SK-N-SH (cell line): ENCODE results near the gene TRIM14.

ENCODE experiments used
- GABPA ChIP-seq: IDR thresholded peaks from 2 replicates; pipeline ENCODE4 v1.4.0; 2012; ENCODE audit warnings: low read depth, mild to moderate bottlenecking
- GATA2 ChIP-seq: sonication (generic); formaldehyde crosslinking; IDR thresholded peaks from 2 replicates; pipeline ENCODE4 v1.5.0; 2020; ENCODE audit warnings: mild to moderate bottlenecking, missing genetic modification reagents
- MAX ChIP-seq: IDR thresholded peaks from 2 replicates; pipeline ENCODE4 v1.4.0; 2012; ENCODE audit warnings: low read depth
- RXRA ChIP-seq: IDR thresholded peaks from 2 replicates; pipeline ENCODE4 v1.4.0; 2012; ENCODE audit warnings: low read depth, mild to moderate bottlenecking, borderline replicate concordance
- SMC3 ChIP-seq: IDR thresholded peaks from 2 replicates; pipeline ENCODE4 v1.6.1; 2012; ENCODE audit warnings: low read depth, low read length, improper control_type of control experiment
- TCF12 ChIP-seq: IDR thresholded peaks from 2 replicates; pipeline ENCODE4 v1.4.0; 2012
- YY1 ChIP-seq: IDR thresholded peaks from 2 replicates; pipeline ENCODE4 v1.4.0; 2012; ENCODE audit warnings: low read depth, mild to moderate bottlenecking
- TF ChIP-seq, protein P1 (sequence below): fragments of 200-600 bp; sonication (generic); IDR thresholded peaks from 2 replicates; pipeline ENCODE4 v1.6.1; 2017; ENCODE audit warnings: antibody characterized with exemption, mild to moderate bottlenecking, moderate library complexity

DNA sequence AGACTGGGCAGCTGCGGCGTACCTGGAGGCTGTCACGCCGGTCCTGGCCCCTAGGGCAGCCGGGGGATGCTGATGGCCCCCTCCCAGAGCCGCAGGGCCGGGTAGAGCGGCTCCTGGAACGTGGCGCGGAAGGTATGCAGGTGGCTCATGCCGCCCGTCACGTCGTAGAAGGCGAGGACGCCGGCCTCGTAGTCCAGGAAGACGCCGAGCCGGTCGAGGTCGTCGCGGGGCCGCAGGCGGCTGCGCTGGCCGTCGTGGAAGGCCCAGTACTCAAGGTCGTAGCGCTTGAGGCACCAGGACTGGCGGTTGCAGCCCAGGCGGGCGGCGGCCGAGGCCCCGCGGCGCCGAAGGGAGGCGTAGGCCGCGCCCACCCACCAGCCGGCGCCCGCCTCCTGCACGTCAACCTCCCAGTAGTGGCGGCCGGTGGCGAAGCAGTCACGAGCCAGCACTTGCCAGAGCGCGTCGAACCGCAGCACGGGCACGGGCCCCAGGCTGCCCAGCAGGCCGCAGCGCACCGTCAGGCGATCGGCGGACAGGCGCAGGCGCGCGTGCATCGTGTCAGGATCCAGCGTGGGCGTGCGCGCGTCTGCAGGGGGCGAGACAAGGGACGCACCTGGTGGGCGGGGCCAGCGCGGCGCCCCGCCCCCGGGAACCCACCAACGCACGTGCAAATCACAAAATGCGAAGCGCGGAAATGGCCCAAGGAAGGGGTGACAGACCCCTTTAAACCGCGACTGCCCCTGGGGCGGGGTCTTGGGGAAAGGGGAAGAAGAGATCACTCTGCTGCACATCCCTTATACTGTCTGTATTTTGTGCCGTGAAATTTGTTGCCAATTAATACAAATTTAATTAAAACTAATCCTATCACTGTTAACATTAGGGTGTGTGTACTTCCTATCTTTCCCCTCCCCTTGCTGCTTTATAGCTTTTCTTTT lies 31.3 kb downstream of the TRIM14 start:
- TF ChIP-seq, protein P1, sequence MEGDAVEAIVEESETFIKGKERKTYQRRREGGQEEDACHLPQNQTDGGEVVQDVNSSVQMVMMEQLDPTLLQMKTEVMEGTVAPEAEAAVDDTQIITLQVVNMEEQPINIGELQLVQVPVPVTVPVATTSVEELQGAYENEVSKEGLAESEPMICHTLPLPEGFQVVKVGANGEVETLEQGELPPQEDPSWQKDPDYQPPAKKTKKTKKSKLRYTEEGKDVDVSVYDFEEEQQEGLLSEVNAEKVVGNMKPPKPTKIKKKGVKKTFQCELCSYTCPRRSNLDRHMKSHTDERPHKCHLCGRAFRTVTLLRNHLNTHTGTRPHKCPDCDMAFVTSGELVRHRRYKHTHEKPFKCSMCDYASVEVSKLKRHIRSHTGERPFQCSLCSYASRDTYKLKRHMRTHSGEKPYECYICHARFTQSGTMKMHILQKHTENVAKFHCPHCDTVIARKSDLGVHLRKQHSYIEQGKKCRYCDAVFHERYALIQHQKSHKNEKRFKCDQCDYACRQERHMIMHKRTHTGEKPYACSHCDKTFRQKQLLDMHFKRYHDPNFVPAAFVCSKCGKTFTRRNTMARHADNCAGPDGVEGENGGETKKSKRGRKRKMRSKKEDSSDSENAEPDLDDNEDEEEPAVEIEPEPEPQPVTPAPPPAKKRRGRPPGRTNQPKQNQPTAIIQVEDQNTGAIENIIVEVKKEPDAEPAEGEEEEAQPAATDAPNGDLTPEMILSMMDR: no peak
- no peak for TF ChIP-seq YY1
- no peak for TF ChIP-seq RXRA
- TF ChIP-seq GATA2 (CRISPR knock-in tag): no peak
- TF ChIP-seq MAX: no peak
- TF ChIP-seq TCF12: no peak
- no peak for TF ChIP-seq GABPA
- TF ChIP-seq SMC3: no peak
